Epithelial cell of alveolus of lung (primary cell): ENCODE data around the gene RASSF9. TPM values are rescaled to one million over a fixed set of nuclear protein-coding genes. Genes with fewer than 3 reads are reported as not detected.

Source experiments
- total RNA-seq: library from RNA; depleted of rRNA; stranded (reverse); fragments of >200 nt; gene quantifications from 2 replicates; pipeline ENCODE4 v1.2.1, GENCODE V29; 2015

Gene RASSF9
- 0.08 and 1.0 TPM in 2 replicates for total RNA-seq

DNA sequence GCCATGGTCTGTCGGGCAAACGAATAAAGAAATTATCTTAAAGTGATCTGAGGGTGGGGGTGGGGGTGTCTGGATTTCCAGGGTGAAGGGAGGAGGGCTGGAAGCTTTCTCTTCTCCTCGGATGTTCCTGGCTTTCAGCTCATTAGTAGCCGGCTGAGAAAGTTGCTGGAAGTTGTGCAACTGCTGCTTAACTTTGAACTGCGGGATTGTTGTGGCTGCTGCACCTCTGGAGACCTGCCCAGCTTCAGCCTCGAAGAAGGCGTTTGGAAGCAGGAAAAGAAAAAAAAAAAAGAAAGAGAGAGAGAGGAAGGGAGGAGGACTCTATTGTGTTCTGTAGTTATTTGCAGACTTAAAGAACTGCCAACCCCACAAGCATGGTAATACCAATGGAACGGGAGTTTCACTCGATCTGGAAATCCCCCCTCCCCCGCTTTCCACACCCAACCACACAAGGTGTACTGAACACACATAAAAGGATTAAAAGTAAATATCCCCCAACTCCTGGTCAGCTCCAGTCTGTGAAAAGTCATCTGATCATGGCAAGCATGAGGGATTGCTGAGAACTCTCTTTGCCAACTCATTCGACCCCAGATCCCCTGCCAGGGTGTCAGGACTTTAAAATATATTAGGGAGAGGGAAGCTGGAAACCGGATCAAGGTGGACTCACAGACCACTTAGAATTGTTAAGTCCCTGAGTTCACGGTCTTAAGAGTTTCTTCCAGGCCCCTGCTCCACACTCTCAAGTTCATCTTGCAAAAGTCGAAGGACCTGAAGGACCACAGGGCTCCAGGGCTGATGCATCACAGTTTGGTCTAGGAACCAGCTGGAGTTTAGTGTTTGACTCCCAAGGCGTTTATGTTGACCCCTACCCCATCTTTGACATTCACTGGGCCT, at the start of gene RASSF9:
RASSF9 (minus strand) TSS at position 213 of the 894 bp plus-strand sequence; CDS start at position 5, 208 bp downstream.

DNA sequence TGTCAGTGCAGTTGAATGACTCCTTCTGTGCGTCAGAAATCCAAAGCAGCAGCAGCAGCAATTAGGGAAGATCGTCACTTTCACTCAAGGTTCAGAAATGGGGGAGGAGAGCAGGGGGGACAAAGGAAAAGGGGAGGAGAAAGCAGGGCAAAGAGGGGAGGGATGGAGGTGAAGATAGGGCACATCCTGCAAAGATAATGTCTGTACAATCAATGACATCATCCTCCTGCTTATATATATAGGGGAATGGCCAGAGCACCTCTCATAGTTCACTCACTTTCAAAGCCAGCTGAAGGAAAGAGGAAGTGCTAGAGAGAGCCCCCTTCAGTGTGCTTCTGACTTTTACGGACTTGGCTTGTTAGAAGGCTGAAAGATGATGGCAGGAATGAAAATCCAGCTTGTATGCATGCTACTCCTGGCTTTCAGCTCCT, 37.8 kb upstream of the RASSF9 start, which contains the start of gene NTS:
NTS (plus strand) TSS at position 265 of the 431 bp plus-strand sequence; CDS start at position 374, 109 bp downstream.

Other genes with a start within 250 kb of the RASSF9 start
- 0.91 TPM in 1 of 2 replicates, not detected in the other for gene NTS, start 37.9 kb upstream of the RASSF9 start, total RNA-seq